GM18508 (cell line): ENCODE results near the gene ENTPD7.
"Not testable (repeated sequence)": the region's sequence is repeated elsewhere in the genome, so short reads cannot be mapped to it uniquely, and the experiment has no call there.

ENCODE experiments used
- ATAC-seq: cut with Tn5 transposase; IDR thresholded peaks from one replicate; pipeline ENCODE4 v1.9.1; 2021; ENCODE audit warnings: moderate number of reproducible peaks; ENCODE audit not compliant: insufficient read depth, unreplicated experiment

Gene ENTPD7

GRCh38 chr10:99740260-99740659, 81.0 kb downstream of the ENTPD7 start:
- no peak for ATAC-seq

- ATAC-seq = no peak
These were observed 81.7 kb downstream of the ENTPD7 start for GRCh38 chr10:99740933-99741559.

- ATAC-seq = no peak
These were observed 82.9 kb downstream of the ENTPD7 start for GRCh38 chr10:99742254-99742653.

GRCh38 chr10:99742701-99743100, 83.4 kb downstream of the ENTPD7 start:
- ATAC-seq = no peak

- ATAC-seq = no peak
These were observed 84.5 kb downstream of the ENTPD7 start for GRCh38 chr10:99743841-99744240.

- ATAC-seq = not testable (repeated sequence)
These were observed 86.9 kb downstream of the ENTPD7 start for GRCh38 chr10:99746166-99746565.

- no peak for ATAC-seq
These were observed 89.6 kb downstream of the ENTPD7 start for GRCh38 chr10:99748823-99749451.

- no peak for ATAC-seq
These were observed 91.3 kb downstream of the ENTPD7 start for GRCh38 chr10:99750641-99751040.

- ATAC-seq = no peak
These were observed 95.4 kb downstream of the ENTPD7 start for GRCh38 chr10:99754670-99755069.
